GM12873 (cell line): ENCODE results near the gene MESD.

Experiments
- TF ChIP-seq, protein P1 (sequence below): IDR thresholded peaks from 2 replicates; pipeline ENCODE4 v1.5.1; 2012; ENCODE audit warnings: low read depth, mild to moderate bottlenecking, moderate library complexity, low read length, control low read depth; ENCODE audit not compliant: insufficient read depth; ENCODE audit errors: missing control alignments

Gene MESD

DNA sequence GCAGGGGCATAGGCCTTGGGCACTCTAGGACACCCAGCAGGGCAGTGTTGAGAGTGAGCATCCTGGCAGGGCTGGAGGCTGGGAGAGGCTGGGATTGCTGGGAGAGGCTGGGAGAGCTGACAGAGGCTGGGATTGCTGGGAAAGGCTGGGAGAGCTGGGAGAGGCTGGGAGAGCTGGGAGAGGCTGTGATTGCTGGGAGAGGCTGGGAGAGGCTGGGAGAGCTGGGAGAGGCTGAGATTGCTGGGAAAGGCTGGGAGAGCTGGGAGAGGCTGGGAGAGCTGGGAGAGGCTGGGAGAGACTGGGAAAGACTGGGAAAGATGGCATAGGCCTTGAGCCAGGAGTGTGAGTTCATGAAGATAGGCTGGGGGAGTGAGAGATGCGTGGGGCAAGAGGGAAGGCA is 77.8 kb downstream of the MESD start:
- TF ChIP-seq, protein P1, sequence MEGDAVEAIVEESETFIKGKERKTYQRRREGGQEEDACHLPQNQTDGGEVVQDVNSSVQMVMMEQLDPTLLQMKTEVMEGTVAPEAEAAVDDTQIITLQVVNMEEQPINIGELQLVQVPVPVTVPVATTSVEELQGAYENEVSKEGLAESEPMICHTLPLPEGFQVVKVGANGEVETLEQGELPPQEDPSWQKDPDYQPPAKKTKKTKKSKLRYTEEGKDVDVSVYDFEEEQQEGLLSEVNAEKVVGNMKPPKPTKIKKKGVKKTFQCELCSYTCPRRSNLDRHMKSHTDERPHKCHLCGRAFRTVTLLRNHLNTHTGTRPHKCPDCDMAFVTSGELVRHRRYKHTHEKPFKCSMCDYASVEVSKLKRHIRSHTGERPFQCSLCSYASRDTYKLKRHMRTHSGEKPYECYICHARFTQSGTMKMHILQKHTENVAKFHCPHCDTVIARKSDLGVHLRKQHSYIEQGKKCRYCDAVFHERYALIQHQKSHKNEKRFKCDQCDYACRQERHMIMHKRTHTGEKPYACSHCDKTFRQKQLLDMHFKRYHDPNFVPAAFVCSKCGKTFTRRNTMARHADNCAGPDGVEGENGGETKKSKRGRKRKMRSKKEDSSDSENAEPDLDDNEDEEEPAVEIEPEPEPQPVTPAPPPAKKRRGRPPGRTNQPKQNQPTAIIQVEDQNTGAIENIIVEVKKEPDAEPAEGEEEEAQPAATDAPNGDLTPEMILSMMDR = no peak

DNA sequence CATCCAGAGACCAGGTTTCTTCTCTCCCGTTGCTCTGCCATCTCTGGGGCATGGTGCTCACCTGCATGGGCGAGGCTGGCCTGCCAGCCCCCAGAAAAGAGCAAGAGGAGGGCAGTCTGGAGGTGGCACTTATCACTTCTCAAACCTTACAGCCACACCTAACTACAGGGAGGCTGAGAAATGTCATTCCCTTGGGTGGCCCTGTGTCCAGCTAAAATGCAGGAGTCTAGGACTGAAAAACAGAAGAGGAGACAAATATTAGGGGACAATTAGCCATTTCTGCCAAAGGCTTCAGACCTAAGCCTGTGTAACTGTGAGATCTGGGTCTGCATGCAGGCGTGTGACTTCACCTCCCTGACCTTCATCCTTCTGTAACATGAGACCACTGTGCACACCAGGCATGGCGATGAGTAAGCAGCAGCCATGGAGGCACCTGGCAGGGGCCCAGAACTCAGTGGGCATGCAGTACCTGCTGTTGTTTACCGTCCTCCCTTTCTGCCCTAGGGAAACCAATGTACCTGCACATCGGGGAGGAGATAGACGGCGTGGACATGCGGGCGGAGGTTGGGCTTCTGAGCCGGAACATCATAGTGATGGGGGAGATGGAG is 83.4 kb downstream of the MESD start:
- TF ChIP-seq, protein P1 = no peak

DNA sequence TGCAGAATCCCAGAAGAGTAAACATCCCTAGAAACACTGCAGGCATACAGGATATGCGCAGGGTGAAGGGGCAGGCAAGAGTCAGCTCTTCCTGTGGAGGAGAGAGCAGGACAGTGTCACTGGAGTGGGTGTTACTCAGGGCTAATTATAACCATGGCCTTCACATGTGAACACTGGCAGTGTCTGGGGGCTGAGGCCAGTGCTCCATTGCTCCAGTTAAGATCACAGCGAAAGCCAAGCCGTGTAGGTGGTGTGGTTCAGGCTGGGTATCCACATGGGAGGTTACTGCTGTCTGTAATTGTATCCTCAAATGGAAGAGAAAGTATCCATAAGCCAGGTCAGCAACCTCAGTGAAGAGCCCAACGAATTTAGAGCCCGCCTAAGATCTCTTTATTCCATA is 84.6 kb downstream of the MESD start:
- TF ChIP-seq, protein P1 = no peak

DNA sequence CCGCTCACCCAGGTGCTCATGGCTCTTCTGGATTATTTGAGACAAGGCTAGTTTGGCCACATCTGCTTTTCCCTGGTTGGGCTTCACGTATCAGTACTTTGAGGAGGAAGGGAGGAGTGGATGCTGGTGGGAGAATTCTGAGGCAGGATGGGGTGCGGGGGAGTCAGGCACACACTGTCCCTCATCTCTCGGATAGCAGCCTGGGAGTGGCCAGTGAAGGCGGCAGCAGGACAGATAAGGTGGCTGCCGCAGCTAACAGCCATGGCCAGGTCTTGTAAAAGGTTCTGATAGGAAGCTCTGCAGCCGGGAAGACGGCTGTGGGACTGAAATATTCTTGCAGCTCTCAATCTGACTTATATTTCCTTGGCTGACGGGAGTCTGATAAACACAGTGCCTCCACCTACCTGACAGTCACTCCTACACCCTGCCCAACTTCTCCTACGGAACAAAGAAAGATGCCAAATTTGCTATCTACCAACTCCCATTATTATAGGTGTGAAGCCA is 87.3 kb downstream of the MESD start:
- TF ChIP-seq, protein P1 = no peak

DNA sequence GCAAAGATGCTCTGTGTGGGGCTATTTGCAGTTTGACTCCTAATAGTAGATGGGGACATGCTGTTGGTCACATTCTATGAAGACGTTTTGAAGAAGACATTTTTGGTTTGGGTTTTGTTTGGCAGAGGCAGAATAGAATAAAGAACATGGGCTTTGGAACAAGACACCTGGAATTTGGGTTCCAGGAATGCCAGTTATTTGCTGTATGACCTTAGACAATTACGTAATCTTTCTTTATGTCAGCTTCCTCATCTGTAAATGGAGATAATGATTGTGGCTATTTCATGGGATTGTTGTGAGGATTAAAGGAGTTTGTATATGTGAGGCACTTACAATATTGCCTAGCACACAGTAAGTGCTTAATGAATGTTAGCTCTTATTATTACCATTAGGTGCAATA is 91.6 kb downstream of the MESD start:
- TF ChIP-seq, protein P1 = no peak
